Activated CD8-positive, alpha-beta T cell treated with anti-CD3 and anti-CD28 coated beads for 36 hours (primary cell): Measurements from ENCODE around the gene LRP2BP. TPM values are rescaled to one million over a fixed set of nuclear protein-coding genes. Genes with fewer than 3 reads are reported as not detected.

Experiments used
- ATAC-seq: fragments of 200-7000 bp; cut with Tn5 transposase; one replicate; pipeline ENCODE4 v1.10.0; 2021; ENCODE audit warnings: mild to moderate bottlenecking, moderate library complexity
- CTCF ChIA-PET: fragments of 350-600 bp; sonication (Branson Sonifier 250); formaldehyde crosslinking; loops from one replicate; lab custom pipeline; 2021; ENCODE audit warnings: antibody characterized with exemption; lab: Charles Lee
- POLR2A ChIA-PET: fragments of 350-600 bp; sonication (Branson Sonifier 250); formaldehyde crosslinking; loops from one replicate; lab custom pipeline; 2021; ENCODE audit warnings: antibody characterized with exemption; lab: Charles Lee
- DNase-seq: peaks from one replicate; pipeline ENCODE4 v3.0.0-alpha.2; 2020
- H3K27ac Mint-ChIP-seq: one replicate; pipeline ENCODE4 v1.8.0; 2021; ENCODE audit warnings: mild to moderate bottlenecking, mixed read lengths
- H3K27me3 Mint-ChIP-seq: one replicate; pipeline ENCODE4 v1.8.0; 2021; ENCODE audit warnings: mixed read lengths
- H3K36me3 Mint-ChIP-seq: one replicate; pipeline ENCODE4 v1.8.0; 2021; ENCODE audit warnings: low read depth, mixed read lengths
- H3K4me1 Mint-ChIP-seq: one replicate; pipeline ENCODE4 v1.8.0; 2021; ENCODE audit warnings: low read depth, mixed read lengths
- H3K4me3 Mint-ChIP-seq: one replicate; pipeline ENCODE4 v1.8.0; 2021; ENCODE audit warnings: mild to moderate bottlenecking, moderate library complexity, mixed read lengths
- H3K9me3 Mint-ChIP-seq: one replicate; pipeline ENCODE4 v1.8.0; 2021; ENCODE audit warnings: mixed read lengths
- intact Hi-C: fragments of 100-400 bp; cut with micrococcal nuclease; formaldehyde crosslinking; loops from one replicate; pipeline ENCODE4 v1.10.0; 2022
- total RNA-seq, 2 experiments: library from RNA; stranded (reverse); gene quantifications; one replicate each; pipeline ENCODE4 v1.2.3, GENCODE V29; 2021
- TF ChIP-seq, protein P1 (sequence below): fragments of 200-600 bp; IDR thresholded peaks from one replicate; pipeline ENCODE4 v1.8.0; 2022; ENCODE audit warnings: antibody characterized with exemption, mild to moderate bottlenecking

LRP2BP gene
- total RNA-seq, 2 experiments from 2014 or later = 1.1 to 1.2 TPM

DNA sequence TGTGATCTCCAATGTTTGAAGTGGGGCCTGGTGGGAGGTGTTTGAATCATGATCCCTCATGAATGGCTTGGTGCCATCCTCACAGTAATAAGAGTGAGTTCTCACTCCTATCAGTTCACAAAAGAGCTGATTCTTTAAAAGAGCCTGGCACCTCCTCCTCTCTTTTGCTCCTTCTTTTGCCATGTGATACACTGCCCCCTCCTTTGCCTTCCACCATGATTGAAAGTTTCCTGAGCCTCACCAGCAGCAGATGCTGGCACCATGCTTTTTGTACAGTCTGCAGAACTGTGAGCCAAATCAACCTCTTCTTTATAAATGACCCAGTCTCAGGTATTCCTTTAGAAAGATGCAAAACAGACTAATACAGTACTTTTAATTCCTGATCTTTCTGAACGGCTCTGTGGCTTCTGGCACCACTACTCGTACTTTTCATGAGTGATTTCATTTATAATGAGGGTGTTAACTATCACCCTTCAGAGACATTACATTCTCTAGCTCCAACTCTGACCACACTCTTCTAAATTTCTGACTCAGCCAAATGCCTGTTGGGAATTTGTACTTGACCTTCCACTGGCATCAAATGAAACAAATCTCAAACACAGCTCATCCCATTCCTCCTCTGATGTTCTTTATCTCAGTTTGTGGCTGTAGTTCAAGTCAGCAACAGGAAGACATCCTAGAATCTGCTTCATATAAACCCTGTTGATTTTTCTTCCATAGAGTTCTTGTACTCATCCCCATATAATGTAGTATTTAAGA lies 25.8 kb upstream of the LRP2BP start:
- ATAC-seq (no peak), DNase-seq (no peak)
- no peak overlapping the region for H3K27ac Mint-ChIP-seq
- TF ChIP-seq, protein P1, sequence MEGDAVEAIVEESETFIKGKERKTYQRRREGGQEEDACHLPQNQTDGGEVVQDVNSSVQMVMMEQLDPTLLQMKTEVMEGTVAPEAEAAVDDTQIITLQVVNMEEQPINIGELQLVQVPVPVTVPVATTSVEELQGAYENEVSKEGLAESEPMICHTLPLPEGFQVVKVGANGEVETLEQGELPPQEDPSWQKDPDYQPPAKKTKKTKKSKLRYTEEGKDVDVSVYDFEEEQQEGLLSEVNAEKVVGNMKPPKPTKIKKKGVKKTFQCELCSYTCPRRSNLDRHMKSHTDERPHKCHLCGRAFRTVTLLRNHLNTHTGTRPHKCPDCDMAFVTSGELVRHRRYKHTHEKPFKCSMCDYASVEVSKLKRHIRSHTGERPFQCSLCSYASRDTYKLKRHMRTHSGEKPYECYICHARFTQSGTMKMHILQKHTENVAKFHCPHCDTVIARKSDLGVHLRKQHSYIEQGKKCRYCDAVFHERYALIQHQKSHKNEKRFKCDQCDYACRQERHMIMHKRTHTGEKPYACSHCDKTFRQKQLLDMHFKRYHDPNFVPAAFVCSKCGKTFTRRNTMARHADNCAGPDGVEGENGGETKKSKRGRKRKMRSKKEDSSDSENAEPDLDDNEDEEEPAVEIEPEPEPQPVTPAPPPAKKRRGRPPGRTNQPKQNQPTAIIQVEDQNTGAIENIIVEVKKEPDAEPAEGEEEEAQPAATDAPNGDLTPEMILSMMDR = no peak
- H3K9me3 Mint-ChIP-seq = no peaks in the 10 kb centered on the region
- no peaks in the 10 kb centered on the region for H3K27me3 Mint-ChIP-seq
- peaks cover 29% of the 10 kb centered on the region for H3K4me1 Mint-ChIP-seq
- peaks cover 25% of the 10 kb centered on the region for H3K36me3 Mint-ChIP-seq
- ChIA-PET POLR2A (no interaction called here), CTCF (interaction anchor here (1.4 kb wide), 1 partner anchor 287 kb away, joined by 4 read pairs; no protein-coding TSS in a partner anchor)
- H3K4me3 Mint-ChIP-seq = no peak overlapping the region
- intact Hi-C loops = no loop called here

DNA sequence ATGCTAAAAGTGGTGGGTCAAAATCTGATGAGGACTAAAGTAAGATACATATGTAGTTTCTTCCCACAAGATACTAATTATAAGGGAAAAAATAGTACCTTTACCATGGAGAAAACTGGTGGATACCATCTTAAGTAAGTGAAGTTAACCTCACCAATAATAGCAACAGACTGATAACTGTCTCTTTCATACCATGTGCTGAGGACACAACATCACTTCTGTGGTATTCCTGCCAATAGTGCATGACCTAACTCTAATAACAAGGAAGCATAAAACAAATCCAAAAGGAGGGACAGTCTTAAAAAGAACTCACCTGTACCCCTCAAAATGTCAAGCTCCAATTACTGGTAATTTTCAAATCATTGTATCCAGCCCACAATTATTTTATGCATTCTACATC lies 21.2 kb upstream of the LRP2BP start:
- Mint-ChIP-seq H3K9me3 (no peaks in the 10 kb centered on the region), H3K27ac (no peak overlapping the region), H3K4me3 (no peak overlapping the region), H3K36me3 (peaks cover 30% of the 10 kb centered on the region), H3K27me3 (no peaks in the 10 kb centered on the region), H3K4me1 (peaks cover 6% of the 10 kb centered on the region)
- ChIA-PET POLR2A (no interaction called here), CTCF (interaction anchor here (1.0 kb wide), 1 partner anchor 181 kb away, joined by 3 read pairs; no protein-coding TSS in a partner anchor)
- TF ChIP-seq, protein P1 = no peak
- intact Hi-C loops = no loop called here
- DNase-seq (no peak), ATAC-seq (no peak)

DNA sequence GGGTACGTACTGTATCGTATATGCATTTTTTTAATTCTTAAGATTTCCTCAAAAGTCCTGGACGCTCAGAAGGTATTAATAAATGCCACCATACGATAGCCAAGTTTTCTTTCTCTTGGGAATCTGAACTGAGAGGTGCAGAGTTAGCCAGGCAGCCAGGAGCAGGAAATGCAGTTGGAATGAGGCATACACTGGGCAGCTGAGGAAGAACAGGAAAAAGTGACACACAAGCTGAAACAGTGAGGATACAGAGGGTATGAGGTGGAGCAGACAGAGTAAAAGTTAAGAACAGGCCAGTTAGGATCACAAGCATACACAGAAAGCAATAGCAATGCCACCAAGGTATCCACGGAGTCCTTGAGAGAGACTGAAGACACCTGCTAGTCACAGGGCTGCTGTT lies 16.7 kb upstream of the LRP2BP start:
- no peak for DNase-seq
- H3K9me3 Mint-ChIP-seq = no peaks in the 10 kb centered on the region
- POLR2A ChIA-PET = no interaction called here
- H3K27ac Mint-ChIP-seq = no peak overlapping the region
- H3K4me3 Mint-ChIP-seq = no peak overlapping the region
- intact Hi-C loops = no loop called here
- no peaks in the 10 kb centered on the region for H3K4me1 Mint-ChIP-seq
- TF ChIP-seq, protein P1 = no peak
- peaks cover 28% of the 10 kb centered on the region for H3K36me3 Mint-ChIP-seq
- ATAC-seq = no peak
- H3K27me3 Mint-ChIP-seq = no peaks in the 10 kb centered on the region
- CTCF ChIA-PET = no interaction called here

DNA sequence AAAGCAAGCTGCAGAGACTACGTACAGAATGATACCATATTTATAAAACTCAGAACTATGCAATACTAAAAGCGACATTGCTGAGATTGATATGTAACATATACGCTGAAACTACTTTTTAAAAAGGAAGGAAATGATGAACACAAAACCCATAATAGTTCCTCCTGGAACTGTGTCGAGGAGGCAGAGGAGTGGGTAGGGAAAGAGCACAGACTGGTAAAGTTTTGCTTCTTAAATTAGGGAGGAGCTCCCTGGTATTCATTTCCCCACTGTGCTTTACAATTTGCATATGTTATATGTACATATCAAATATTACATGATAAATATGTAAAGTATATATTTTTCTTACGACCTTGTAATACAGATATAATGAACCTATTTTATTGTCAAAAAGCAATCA lies 16.1 kb upstream of the LRP2BP start:
- Mint-ChIP-seq H3K36me3 (peaks cover 24% of the 10 kb centered on the region), H3K9me3 (no peaks in the 10 kb centered on the region), H3K4me1 (no peaks in the 10 kb centered on the region), H3K27me3 (no peaks in the 10 kb centered on the region), H3K27ac (no peak overlapping the region), H3K4me3 (no peak overlapping the region)
- intact Hi-C loops = no loop called here
- ChIA-PET CTCF (no interaction called here), POLR2A (no interaction called here)
- TF ChIP-seq, protein P1 = no peak
- ATAC-seq (no peak), DNase-seq (no peak)

DNA sequence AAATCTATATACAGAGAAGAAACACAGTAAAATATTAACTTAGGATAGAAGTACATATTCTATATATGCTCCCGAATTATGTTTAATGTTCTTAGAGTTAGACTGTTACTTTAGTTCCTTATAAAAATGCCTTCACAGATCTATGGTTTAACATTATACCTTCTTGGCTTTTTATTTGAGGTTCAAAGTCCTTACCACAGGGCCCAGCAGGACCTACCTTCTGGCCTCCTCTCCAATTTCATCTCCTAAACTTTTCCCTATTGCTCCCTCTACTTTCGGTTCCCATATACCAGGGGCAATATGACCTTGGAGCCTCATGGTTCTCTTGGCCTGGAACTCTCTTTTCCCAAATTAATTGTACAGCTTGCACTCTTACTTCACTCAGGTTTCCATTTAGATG lies 12.7 kb upstream of the LRP2BP start:
- ChIA-PET POLR2A (no interaction called here), CTCF (no interaction called here)
- intact Hi-C loops = no loop called here
- TF ChIP-seq, protein P1 = no peak
- H3K9me3 Mint-ChIP-seq = no peaks in the 10 kb centered on the region
- peaks cover 23% of the 10 kb centered on the region for H3K36me3 Mint-ChIP-seq
- no peak overlapping the region for H3K4me3 Mint-ChIP-seq
- H3K27ac Mint-ChIP-seq = no peak overlapping the region
- no peaks in the 10 kb centered on the region for H3K4me1 Mint-ChIP-seq
- H3K27me3 Mint-ChIP-seq = no peaks in the 10 kb centered on the region
- ATAC-seq (no peak), DNase-seq (no peak)
